ENCODE results near the gene CXXC5.

DNA sequence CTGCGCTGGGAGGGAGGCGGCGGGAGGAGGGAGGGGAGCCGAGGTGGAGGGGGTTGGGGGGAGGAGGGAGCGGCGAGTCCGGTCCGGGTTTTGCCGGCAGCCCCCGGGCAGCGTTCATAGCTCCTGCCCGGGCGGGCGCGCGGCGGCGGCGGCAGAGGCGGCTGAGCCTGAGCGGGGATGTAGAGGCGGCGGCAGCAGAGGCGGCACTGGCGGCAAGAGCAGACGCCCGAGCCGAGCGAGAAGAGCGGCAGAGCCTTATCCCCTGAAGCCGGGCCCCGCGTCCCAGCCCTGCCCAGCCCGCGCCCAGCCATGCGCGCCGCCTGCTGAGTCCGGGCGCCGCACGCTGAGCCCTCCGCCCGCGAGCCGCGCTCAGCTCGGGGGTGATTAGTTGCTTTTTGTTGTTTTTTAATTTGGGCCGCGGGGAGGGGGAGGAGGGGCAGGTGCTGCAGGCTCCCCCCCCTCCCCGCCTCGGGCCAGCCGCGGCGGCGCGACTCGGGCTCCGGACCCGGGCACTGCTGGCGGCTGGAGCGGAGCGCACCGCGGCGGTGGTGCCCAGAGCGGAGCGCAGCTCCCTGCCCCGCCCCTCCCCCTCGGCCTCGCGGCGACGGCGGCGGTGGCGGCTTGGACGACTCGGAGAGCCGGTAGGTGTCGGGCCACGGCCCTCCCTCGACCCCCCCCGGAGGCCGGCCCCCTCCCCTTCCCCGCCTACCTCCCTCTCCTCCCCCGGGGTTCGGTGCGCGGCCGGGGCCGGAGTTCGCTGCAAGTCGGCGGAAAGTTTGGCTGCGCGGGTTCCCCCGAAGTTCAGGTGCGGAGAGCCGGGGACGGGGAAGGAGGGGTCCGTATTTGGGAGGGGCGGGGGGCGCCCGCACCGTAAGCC, at the start of gene CXXC5:
- peak; percentile 70 for TF ChIP-seq POLR2A (IDR thresholded peaks at IDR 0.05)
- TF ChIP-seq, protein P1, sequence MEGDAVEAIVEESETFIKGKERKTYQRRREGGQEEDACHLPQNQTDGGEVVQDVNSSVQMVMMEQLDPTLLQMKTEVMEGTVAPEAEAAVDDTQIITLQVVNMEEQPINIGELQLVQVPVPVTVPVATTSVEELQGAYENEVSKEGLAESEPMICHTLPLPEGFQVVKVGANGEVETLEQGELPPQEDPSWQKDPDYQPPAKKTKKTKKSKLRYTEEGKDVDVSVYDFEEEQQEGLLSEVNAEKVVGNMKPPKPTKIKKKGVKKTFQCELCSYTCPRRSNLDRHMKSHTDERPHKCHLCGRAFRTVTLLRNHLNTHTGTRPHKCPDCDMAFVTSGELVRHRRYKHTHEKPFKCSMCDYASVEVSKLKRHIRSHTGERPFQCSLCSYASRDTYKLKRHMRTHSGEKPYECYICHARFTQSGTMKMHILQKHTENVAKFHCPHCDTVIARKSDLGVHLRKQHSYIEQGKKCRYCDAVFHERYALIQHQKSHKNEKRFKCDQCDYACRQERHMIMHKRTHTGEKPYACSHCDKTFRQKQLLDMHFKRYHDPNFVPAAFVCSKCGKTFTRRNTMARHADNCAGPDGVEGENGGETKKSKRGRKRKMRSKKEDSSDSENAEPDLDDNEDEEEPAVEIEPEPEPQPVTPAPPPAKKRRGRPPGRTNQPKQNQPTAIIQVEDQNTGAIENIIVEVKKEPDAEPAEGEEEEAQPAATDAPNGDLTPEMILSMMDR (IDR thresholded peaks at IDR 0.05) = no peak
- TF ChIP-seq POLR2AphosphoS5 (IDR thresholded peaks at IDR 0.05) = peak; percentile 86 to 90 (median 87)
- TF ChIP-seq EP300 (IDR thresholded peaks at IDR 0.05; ENCODE audit: low read depth) = no peak
